Measurements from ENCODE around the gene RSPO4.

- TF ChIP-seq CTCF (conservative IDR thresholded peaks at IDR 0.05 in 1 of 2, IDR thresholded peaks at IDR 0.05 in 1 of 2; ENCODE audit: low read depth in 1 of 2, low read length in 2 of 2) (no peak), EZH2 (IDR thresholded peaks at IDR 0.05; ENCODE audit: low read length, missing control alignments) (no peak)
These were observed 17.2 kb upstream of the RSPO4 start for GRCh38 chr20:1019344-1019743.

Measured in fibroblast of lung (primary cell).